ENCODE data around the gene PRUNE1.

Gene PRUNE1, protein sequence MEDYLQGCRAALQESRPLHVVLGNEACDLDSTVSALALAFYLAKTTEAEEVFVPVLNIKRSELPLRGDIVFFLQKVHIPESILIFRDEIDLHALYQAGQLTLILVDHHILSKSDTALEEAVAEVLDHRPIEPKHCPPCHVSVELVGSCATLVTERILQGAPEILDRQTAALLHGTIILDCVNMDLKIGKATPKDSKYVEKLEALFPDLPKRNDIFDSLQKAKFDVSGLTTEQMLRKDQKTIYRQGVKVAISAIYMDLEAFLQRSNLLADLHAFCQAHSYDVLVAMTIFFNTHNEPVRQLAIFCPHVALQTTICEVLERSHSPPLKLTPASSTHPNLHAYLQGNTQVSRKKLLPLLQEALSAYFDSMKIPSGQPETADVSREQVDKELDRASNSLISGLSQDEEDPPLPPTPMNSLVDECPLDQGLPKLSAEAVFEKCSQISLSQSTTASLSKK

GRCh38 chr1:151008244-151009205 lies at the start of gene PRUNE1:
TSS of gene PRUNE1 (plus strand) at chr1:151008449. CDS start at chr1:151008633, 184 bp downstream.
- peaks cover 20% of the 10 kb centered on the region for H3K4me1 ChIP-seq (ENCODE audit: insufficient read depth, low read length)
- no peak within 1 kb of the TSS for H3K27ac ChIP-seq (ENCODE audit: low read length)
- no peaks in the 10 kb centered on the region for H3K9me3 ChIP-seq (ENCODE audit: insufficient read depth, low read depth, low read length)
- H3K9ac ChIP-seq (ENCODE audit: low read depth, low read length), result peak within 1 kb of the TSS; percentile 88
- no peaks in the 10 kb centered on the region for H3K27me3 ChIP-seq (ENCODE audit: insufficient read depth, low read length)
- H3K4me3 ChIP-seq (ENCODE audit: low read length), result peak within 1 kb of the TSS; percentile 92
- 0 out of 2 replicates have a peak, but pooled peaks cover 4% of the 10 kb centered on the region for H3K36me3 ChIP-seq (ENCODE audit: insufficient read depth, low read depth, low read length)

DNA sequence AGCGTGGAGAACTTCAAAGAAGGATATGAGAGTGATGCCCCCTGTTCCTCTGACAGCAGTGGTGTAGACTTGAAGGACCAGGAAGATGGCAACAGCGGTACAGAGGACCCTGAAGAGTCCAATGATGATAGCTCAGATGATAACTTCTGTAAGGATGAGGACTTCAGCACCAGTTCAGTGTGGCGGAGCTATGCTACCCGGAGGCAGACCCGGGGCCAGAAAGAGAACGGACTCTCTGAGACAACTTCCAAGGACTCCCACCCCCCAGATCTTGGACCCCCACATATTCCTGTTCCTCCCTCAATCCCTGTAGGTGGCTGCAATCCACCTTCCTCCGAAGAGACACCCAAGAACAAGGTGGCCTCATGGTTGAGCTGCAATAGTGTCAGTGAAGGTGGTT lies 47.6 kb upstream of the PRUNE1 start:
- no peaks in the 10 kb centered on the region for H3K9me3 ChIP-seq (ENCODE audit: insufficient read depth, low read depth, low read length)
- no peaks in the 10 kb centered on the region for H3K27me3 ChIP-seq (ENCODE audit: insufficient read depth, low read length)
- no peak overlapping the region for H3K4me3 ChIP-seq (ENCODE audit: low read length)
- H3K27ac ChIP-seq (ENCODE audit: low read length), result no peak overlapping the region
- H3K36me3 ChIP-seq (ENCODE audit: insufficient read depth, low read depth, low read length), result peaks cover 93% of the 10 kb centered on the region
- no peak overlapping the region for H3K9ac ChIP-seq (ENCODE audit: low read depth, low read length)
- H3K4me1 ChIP-seq (ENCODE audit: insufficient read depth, low read length), result no peaks in the 10 kb centered on the region

- Histone ChIP-seq H3K4me3 (ENCODE audit: low read length) (no peak overlapping the region), H3K27ac (ENCODE audit: low read length) (no peak overlapping the region), H3K9ac (ENCODE audit: low read depth, low read length) (no peak overlapping the region), H3K27me3 (ENCODE audit: insufficient read depth, low read length) (no peaks in the 10 kb centered on the region), H3K36me3 (ENCODE audit: insufficient read depth, low read depth, low read length) (peaks cover 97% of the 10 kb centered on the region), H3K9me3 (ENCODE audit: insufficient read depth, low read depth, low read length) (no peaks in the 10 kb centered on the region), H3K4me1 (ENCODE audit: insufficient read depth, low read length) (no peaks in the 10 kb centered on the region)
These were observed 46.5 kb upstream of the PRUNE1 start for GRCh38 chr1:150961756-150962155.

GRCh38 chr1:150963321-150964163 lies 44.7 kb upstream of the PRUNE1 start:
- Histone ChIP-seq H3K27ac (ENCODE audit: low read length) (no peak overlapping the region), H3K9ac (ENCODE audit: low read depth, low read length) (no peak overlapping the region), H3K4me1 (ENCODE audit: insufficient read depth, low read length) (no peaks in the 10 kb centered on the region), H3K36me3 (ENCODE audit: insufficient read depth, low read depth, low read length) (peaks cover 99% of the 10 kb centered on the region), H3K27me3 (ENCODE audit: insufficient read depth, low read length) (no peaks in the 10 kb centered on the region), H3K9me3 (ENCODE audit: insufficient read depth, low read depth, low read length) (no peaks in the 10 kb centered on the region), H3K4me3 (ENCODE audit: low read length) (no peak overlapping the region)

- Histone ChIP-seq H3K4me3 (ENCODE audit: low read length) (no peak overlapping the region), H3K9me3 (ENCODE audit: insufficient read depth, low read depth, low read length) (no peaks in the 10 kb centered on the region), H3K27me3 (ENCODE audit: insufficient read depth, low read length) (no peaks in the 10 kb centered on the region), H3K4me1 (ENCODE audit: insufficient read depth, low read length) (no peaks in the 10 kb centered on the region), H3K36me3 (ENCODE audit: insufficient read depth, low read depth, low read length) (peaks cover 98% of the 10 kb centered on the region), H3K9ac (ENCODE audit: low read depth, low read length) (no peak overlapping the region), H3K27ac (ENCODE audit: low read length) (no peak overlapping the region)
These were observed 44.1 kb upstream of the PRUNE1 start for GRCh38 chr1:150964164-150964489.

DNA sequence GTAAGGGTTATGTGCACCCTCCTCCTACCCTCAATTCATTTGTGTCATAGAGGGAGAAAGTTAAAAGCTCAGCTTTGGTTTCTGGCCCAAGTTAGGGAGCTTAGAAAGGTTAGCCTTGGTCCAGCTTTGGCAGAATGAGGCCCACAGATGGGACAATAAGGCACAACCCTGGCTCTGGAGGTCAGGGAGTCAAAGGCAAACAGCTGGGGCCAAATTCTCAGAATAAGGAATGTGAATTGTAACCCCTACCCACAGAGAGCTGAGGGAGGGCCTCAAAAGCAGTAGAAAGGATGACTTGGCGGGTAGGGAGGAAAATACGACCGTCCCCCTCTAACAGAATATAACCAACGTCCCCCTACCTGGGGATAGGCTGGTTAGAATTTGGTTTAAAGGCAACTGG lies 42.6 kb upstream of the PRUNE1 start:
- no peak overlapping the region for H3K9ac ChIP-seq (ENCODE audit: low read depth, low read length)
- H3K36me3 ChIP-seq (ENCODE audit: insufficient read depth, low read depth, low read length), result peaks cover 84% of the 10 kb centered on the region
- H3K27ac ChIP-seq (ENCODE audit: low read length), result no peak overlapping the region
- no peaks in the 10 kb centered on the region for H3K27me3 ChIP-seq (ENCODE audit: insufficient read depth, low read length)
- H3K9me3 ChIP-seq (ENCODE audit: insufficient read depth, low read depth, low read length), result no peaks in the 10 kb centered on the region
- peaks cover under 1% of the 10 kb centered on the region; the same call in 1 of the 2 replicates for H3K4me1 ChIP-seq (ENCODE audit: insufficient read depth, low read length)
- H3K4me3 ChIP-seq (ENCODE audit: low read length), result no peak overlapping the region

DNA sequence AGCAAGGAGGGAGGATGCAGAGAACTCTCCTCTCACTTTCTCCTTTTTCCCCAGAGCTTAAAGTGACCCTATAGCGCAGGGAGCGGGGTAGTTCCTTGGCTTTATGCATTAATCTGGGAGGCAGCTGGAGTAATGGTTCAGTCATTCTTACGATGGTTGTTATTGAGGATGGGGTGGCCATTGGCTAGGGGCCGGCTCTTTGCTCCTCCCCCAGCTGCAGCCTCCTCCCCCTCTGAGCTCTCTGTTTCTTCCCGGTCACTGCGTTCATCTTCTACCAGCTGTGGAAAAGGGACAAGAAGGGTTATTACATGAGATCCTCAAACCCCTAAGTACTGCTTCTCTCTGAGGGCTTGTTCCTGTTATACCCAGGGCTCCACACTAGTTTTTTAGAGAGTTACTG lies 42.2 kb upstream of the PRUNE1 start:
- no peaks in the 10 kb centered on the region for H3K27me3 ChIP-seq (ENCODE audit: insufficient read depth, low read length)
- H3K9me3 ChIP-seq (ENCODE audit: insufficient read depth, low read depth, low read length), result no peaks in the 10 kb centered on the region
- H3K36me3 ChIP-seq (ENCODE audit: insufficient read depth, low read depth, low read length), result peaks cover 80% of the 10 kb centered on the region

DNA sequence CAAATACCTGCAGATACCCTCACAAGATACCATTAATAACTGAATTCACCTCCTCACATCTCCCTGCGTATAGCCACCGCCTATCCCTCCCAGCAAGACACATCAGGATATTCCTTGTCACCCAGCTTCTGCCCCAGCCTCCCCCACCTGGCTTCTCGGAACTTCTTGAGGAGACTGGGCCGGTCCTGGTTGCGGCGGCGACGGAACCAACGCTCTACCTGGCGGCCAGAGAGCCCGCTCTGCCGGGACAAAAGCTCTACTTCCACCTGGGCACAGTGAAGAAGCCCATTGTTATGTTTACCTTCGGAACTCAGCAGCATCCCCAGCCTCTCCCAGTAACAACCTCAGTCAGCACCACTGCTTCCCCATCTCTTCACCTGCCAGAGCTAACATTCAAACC lies 40.3 kb upstream of the PRUNE1 start:
- H3K9me3 ChIP-seq (ENCODE audit: insufficient read depth, low read depth, low read length), result no peaks in the 10 kb centered on the region
- peaks cover 21% of the 10 kb centered on the region for H3K4me1 ChIP-seq (ENCODE audit: insufficient read depth, low read length)
- H3K36me3 ChIP-seq (ENCODE audit: insufficient read depth, low read depth, low read length), result peaks cover 61% of the 10 kb centered on the region
- H3K4me3 ChIP-seq (ENCODE audit: low read length), result no peak overlapping the region
- no peaks in the 10 kb centered on the region for H3K27me3 ChIP-seq (ENCODE audit: insufficient read depth, low read length)
- H3K27ac ChIP-seq (ENCODE audit: low read length), result no peak overlapping the region
- no peak overlapping the region for H3K9ac ChIP-seq (ENCODE audit: low read depth, low read length)

More for the DNA sequence above, 42.2 kb upstream of the PRUNE1 start:
- Histone ChIP-seq H3K4me1 (ENCODE audit: insufficient read depth, low read length) (peaks cover 4% of the 10 kb centered on the region), H3K9ac (ENCODE audit: low read depth, low read length) (no peak overlapping the region), H3K4me3 (ENCODE audit: low read length) (no peak overlapping the region), H3K27ac (ENCODE audit: low read length) (no peak overlapping the region)

DNA sequence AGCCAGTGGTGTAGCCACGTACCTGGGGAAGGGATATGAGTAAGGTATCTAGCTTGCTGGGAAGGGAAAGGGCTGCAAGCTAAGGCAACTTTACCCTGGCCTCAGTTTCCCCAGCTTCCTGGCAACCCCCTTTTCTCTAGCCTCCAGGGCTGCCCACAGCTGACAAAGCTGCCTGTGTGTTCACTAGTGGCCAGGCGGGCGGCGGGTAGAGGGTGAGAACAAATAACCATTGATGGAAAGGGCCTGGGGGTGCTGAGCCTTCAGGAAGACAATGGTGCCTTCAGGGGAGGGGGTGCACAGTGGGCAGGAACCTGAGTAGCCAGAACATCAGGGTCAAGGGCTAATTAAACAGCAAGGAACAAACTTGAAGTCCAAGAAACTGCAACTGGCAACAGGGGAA lies 39.8 kb upstream of the PRUNE1 start:
- no peaks in the 10 kb centered on the region for H3K27me3 ChIP-seq (ENCODE audit: insufficient read depth, low read length)
- no peak overlapping the region for H3K9ac ChIP-seq (ENCODE audit: low read depth, low read length)
- no peak overlapping the region for H3K27ac ChIP-seq (ENCODE audit: low read length)
- peaks cover 21% of the 10 kb centered on the region for H3K4me1 ChIP-seq (ENCODE audit: insufficient read depth, low read length)
- H3K36me3 ChIP-seq (ENCODE audit: insufficient read depth, low read depth, low read length), result peaks cover 55% of the 10 kb centered on the region
- no peaks in the 10 kb centered on the region for H3K9me3 ChIP-seq (ENCODE audit: insufficient read depth, low read depth, low read length)
- no peak overlapping the region for H3K4me3 ChIP-seq (ENCODE audit: low read length)

GRCh38 chr1:150969626-150970025 lies 38.6 kb upstream of the PRUNE1 start:
- Histone ChIP-seq H3K4me3 (ENCODE audit: low read length) (no peak overlapping the region), H3K9ac (ENCODE audit: low read depth, low read length) (no peak overlapping the region), H3K27ac (ENCODE audit: low read length) (no peak overlapping the region), H3K9me3 (ENCODE audit: insufficient read depth, low read depth, low read length) (no peaks in the 10 kb centered on the region), H3K36me3 (ENCODE audit: insufficient read depth, low read depth, low read length) (peaks cover 44% of the 10 kb centered on the region), H3K4me1 (ENCODE audit: insufficient read depth, low read length) (peaks cover 21% of the 10 kb centered on the region), H3K27me3 (ENCODE audit: insufficient read depth, low read length) (no peaks in the 10 kb centered on the region)

All from iPS-20b (cell line).